Lower leg skin (tissue), 4 donors: ENCODE measurements around the gene PRKCG. TPM values are rescaled to one million over a fixed set of nuclear protein-coding genes. Genes with fewer than 3 reads are reported as not detected.

Source experiments
- DNase-seq, 2 donors: peaks; one replicate each; pipeline ENCODE4 v3.0.0-alpha.2; 2019; ENCODE audit warnings: low spot score in 2 of 2
- H3K4me3 ChIP-seq: fragments of 200-600 bp; sonication (generic); 2 replicates; pipeline ENCODE4 v1.5.1; 2017; ENCODE audit warnings: mild to moderate bottlenecking, low read depth; ENCODE audit not compliant: poor library complexity, severe bottlenecking
- POLR2A ChIP-seq, 2 donors: fragments of 450-650 bp; IDR thresholded peaks; one replicate each; pipeline ENCODE4 v1.6.1; 2016 to 2017; ENCODE audit warnings: antibody characterized with exemption in 2 of 2, mild to moderate bottlenecking in 1 of 2, moderate library complexity in 1 of 2
- WGBS, 2 donors: methylation state at CpG; one replicate each; pipeline ENCODE4 v1.1.5; 2018; 5-methylcytosine and 5-hydroxymethylcytosine counted together
- intact Hi-C: fragments of 100-400 bp; cut with DNase I; formaldehyde crosslinking; loops from one replicate; pipeline ENCODE4 v1.15.0; 2023; ENCODE audit warnings: low total_unique reads
- total RNA-seq, 4 donors: library from RNA; depleted of rRNA; stranded (reverse); fragments of >200 nt; gene quantifications; one replicate each; pipeline ENCODE4 v1.1.0, GENCODE V29; 2016
- TF ChIP-seq, protein P1 (sequence below), 3 donors: fragments of 450-650 bp; IDR thresholded peaks; one replicate each; pipeline ENCODE4 v1.5.1; 2016; ENCODE audit warnings: antibody characterized with exemption in 3 of 3, mild to moderate bottlenecking in 3 of 3, moderate library complexity in 2 of 3

PRKCG gene
- total RNA-seq, 4 donors from 2014 or later: not detected

DNA sequence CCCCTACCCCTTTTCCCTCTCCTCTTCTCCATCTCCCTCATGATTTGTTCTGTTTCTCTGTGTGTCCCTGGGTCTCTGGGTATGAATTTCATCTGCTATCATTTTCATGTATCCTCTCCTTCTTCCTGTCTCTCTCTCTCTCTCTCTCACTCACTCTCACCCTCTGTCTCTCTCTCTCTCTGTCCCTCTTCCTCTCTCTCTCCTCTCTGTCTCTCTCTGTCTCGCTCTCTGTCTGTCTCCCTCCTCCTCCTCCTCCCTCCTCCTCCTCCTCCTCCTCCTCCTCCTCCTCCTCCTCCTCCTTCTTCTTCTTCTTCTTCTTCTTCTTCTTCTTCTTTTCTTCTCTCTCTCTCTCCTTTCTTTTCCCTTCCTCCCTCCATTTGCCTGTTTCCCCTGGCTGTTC lies 23.8 kb downstream of the PRKCG start:
- no peak for DNase-seq
- intact Hi-C loops: loop anchor here (10.0 kb wide), 1 partner anchor 119 kb away; no protein-coding TSS in a partner anchor
- H3K4me3 ChIP-seq: no peak overlapping the region
- TF ChIP-seq, protein P1, sequence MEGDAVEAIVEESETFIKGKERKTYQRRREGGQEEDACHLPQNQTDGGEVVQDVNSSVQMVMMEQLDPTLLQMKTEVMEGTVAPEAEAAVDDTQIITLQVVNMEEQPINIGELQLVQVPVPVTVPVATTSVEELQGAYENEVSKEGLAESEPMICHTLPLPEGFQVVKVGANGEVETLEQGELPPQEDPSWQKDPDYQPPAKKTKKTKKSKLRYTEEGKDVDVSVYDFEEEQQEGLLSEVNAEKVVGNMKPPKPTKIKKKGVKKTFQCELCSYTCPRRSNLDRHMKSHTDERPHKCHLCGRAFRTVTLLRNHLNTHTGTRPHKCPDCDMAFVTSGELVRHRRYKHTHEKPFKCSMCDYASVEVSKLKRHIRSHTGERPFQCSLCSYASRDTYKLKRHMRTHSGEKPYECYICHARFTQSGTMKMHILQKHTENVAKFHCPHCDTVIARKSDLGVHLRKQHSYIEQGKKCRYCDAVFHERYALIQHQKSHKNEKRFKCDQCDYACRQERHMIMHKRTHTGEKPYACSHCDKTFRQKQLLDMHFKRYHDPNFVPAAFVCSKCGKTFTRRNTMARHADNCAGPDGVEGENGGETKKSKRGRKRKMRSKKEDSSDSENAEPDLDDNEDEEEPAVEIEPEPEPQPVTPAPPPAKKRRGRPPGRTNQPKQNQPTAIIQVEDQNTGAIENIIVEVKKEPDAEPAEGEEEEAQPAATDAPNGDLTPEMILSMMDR (IDR thresholded peaks at IDR 0.05): no peak
- no peak for TF ChIP-seq POLR2A (IDR thresholded peaks at IDR 0.05)
- 67 to 100% methylated on average over 1 of the region's 1 CpG for WGBS, 2 donors

DNA sequence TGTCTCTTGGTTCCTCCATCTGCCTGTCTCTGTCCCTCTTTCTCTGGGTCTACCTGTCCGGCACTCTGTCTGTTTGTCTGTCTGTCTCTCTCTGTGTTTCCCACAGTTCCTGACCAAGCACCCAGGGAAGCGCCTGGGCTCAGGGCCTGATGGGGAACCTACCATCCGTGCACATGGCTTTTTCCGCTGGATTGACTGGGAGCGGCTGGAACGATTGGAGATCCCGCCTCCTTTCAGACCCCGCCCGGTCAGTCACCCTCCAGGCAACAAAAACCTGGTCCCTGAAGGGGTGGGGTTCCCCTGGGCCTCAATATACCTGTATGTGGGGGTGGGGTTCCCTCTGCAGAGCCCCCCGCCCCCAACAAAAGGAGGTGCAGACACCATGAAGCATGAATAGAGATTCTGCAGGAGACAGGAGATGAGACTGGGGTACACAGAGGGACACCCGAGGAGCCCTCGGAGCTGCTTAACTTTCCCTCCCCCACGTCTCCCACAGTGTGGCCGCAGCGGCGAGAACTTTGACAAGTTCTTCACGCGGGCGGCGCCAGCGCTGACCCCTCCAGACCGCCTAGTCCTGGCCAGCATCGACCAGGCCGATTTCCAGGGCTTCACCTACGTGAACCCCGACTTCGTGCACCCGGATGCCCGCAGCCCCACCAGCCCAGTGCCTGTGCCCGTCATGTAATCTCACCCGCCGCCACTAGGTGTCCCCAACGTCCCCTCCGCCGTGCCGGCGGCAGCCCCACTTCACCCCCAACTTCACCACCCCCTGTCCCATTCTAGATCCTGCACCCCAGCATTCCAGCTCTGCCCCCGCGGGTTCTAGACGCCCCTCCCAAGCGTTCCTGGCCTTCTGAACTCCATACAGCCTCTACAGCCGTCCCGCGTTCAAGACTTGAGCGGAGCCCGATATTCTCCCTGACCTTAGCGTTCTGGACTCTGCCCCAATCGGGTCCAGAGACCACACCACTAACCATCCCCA lies 24.5 kb downstream of the PRKCG start:
- TF ChIP-seq, protein P1 (IDR thresholded peaks at IDR 0.05): no peak
- TF ChIP-seq POLR2A (IDR thresholded peaks at IDR 0.05): no peak
- no peak overlapping the region for H3K4me3 ChIP-seq
- DNase-seq: no peak
- intact Hi-C loops: loop anchor here (10.0 kb wide), 1 partner anchor 118 kb away; no protein-coding TSS in a partner anchor
- WGBS, 2 donors: 16 to 17% methylated on average over 46 to 48 of the region's 48 CpGs

DNA sequence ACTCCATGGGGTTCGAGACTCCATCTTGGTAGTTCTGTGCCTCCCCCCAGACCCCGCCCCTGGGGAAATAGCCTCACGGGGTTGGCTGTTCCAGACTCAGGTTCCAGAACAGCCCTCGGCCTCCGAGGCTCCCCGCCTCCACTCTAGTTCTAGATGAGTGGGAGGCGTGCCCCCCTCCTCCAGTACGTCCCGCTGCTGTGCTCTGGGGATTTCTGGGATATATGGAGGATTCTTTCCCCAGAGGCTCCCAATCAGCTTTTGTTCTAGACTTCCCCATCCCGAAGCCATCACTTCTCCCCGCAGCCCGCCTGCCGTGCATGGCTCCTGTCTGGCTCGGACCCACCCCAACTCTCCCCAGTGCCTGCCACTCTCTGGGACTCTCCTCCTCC lies 25.2 kb downstream of the PRKCG start:
- no peak overlapping the region for H3K4me3 ChIP-seq
- intact Hi-C loops: loop anchor here (10.0 kb wide), 1 partner anchor 118 kb away; no protein-coding TSS in a partner anchor
- no peak for TF ChIP-seq POLR2A (IDR thresholded peaks at IDR 0.05)
- TF ChIP-seq, protein P1 (IDR thresholded peaks at IDR 0.05): no peak
- DNase-seq: no peak
- WGBS, 2 donors: 22 to 23% methylated on average over 13 to 14 of the region's 14 CpGs

DNA sequence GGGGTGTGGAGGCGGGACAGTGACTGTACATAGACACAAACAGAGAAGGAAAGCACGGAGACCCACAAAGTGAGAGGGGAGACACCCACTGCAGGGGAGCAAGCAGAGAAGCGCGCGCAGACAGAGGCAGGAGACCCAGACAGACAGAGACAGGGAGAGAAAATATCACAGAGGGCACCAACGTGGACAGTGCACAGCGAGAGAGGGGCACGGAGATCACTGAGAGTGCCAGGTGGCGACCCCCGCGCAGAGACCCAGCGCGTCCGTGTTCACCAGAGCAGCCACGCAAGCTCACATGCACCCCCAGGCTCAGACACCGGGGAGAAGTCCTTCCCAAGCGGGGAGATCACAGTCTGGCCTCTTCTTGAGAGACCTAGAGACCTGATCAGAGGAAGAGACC lies 25.7 kb downstream of the PRKCG start:
- no peak overlapping the region for H3K4me3 ChIP-seq
- intact Hi-C loops: loop anchor here (10.0 kb wide), 1 partner anchor 117 kb away; no protein-coding TSS in a partner anchor
- 18 to 23% methylated on average over 17 of the region's 17 CpGs for WGBS, 2 donors

DNA sequence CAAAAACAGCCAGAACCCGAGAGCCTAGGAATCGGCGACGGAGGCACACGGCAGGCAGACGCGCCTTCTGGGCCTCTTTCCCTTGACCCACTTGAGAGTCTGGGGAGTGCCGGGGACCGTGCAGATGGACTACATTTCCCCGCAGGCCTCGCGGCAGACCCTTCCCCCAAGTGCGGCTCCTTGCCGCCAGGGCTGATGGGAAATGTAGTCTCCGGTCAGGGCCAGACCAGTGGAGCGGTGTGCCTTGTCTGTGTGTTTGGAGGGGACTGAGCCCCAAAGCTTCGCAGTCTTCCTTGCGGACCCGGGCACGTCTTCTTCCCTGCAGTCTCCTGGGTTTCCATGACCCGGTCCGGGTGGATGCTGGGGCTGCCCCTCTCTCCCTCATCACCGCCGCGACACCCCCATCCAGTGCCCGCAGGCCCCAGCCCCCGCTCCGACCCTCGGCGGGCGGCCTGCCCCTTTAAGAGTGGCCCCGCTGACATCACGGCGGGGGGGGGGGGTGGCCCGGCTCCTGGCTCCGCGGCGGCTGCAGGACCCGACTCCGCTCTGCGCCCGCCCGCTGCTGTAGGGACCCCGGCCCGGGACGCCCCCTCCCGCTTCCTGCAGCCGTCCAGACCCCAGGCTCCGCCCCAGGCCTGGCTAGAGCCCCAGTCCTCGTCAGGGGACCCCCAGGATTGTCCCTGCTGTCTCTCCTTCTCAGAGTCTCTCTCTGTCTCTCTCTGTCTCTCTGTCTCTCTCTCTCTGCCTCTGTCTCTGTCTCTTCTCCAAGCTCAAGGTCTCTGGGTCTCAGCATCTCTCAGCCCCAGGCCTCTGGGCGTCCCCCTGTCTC lies 26.3 kb downstream of the PRKCG start:
- DNase-seq: no peak

More for the DNA sequence above, 25.7 kb downstream of the PRKCG start:
- TF ChIP-seq POLR2A (IDR thresholded peaks at IDR 0.05): no peak
- TF ChIP-seq, protein P1 (IDR thresholded peaks at IDR 0.05): no peak
- no peak for DNase-seq

More for the DNA sequence above, 26.3 kb downstream of the PRKCG start:
- TF ChIP-seq, protein P1 (IDR thresholded peaks at IDR 0.05): no peak
- TF ChIP-seq POLR2A (IDR thresholded peaks at IDR 0.05): no peak
- intact Hi-C loops: loop anchor here (10.0 kb wide), 1 partner anchor 116 kb away; no protein-coding TSS in a partner anchor
- 2 to 4% methylated on average over 39 to 47 of the region's 51 CpGs for WGBS, 2 donors
- H3K4me3 ChIP-seq: no peak overlapping the region
